ENCODE data around the gene ZNF684.
"Not testable (repeated sequence)": the region's sequence is repeated elsewhere in the genome, so short reads cannot be mapped to it uniquely, and the experiment has no call there.

Gene ZNF684

GRCh38 chr1:40531381-40532061 is at the start of gene ZNF684:
ZNF684 (plus strand) TSS chr1:40531637; CDS start chr1:40533167, 1,530 bp downstream.
- DNase-seq (ENCODE audit: low read depth in 1 of 2, low spot score in 1 of 2), result peak; percentile 69 to 75

GRCh38 chr1:40495315-40495903 is 36.0 kb upstream of the ZNF684 start:
- DNase-seq (ENCODE audit: low read depth in 1 of 2, low spot score in 1 of 2), result no peak

DNA sequence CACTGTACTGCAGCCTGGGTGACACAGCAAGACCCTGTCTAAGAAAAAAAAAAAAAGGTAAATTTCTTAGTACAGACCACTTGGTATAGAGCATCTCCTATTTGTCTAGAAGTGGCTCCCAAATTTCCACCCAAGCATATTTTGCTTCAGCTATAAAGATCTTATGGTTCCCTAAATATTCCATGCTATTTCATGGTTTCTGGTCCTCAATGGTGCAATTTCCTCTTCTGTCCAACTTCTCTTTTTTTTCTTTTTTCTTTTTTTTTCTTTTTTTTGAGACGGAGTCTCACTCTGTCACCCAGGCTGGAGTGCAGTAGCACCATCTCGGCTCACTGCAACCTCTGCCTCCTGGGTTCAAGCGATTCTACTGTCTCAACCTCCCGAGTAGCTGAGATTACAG is 28.8 kb upstream of the ZNF684 start:
- not testable (repeated sequence) for DNase-seq (ENCODE audit: low read depth in 1 of 2, low spot score in 1 of 2)

- no peak for DNase-seq (ENCODE audit: low read depth in 1 of 2, low spot score in 1 of 2)
Measured at GRCh38 chr1:40507973-40508372, 23.5 kb upstream of the ZNF684 start.

DNA sequence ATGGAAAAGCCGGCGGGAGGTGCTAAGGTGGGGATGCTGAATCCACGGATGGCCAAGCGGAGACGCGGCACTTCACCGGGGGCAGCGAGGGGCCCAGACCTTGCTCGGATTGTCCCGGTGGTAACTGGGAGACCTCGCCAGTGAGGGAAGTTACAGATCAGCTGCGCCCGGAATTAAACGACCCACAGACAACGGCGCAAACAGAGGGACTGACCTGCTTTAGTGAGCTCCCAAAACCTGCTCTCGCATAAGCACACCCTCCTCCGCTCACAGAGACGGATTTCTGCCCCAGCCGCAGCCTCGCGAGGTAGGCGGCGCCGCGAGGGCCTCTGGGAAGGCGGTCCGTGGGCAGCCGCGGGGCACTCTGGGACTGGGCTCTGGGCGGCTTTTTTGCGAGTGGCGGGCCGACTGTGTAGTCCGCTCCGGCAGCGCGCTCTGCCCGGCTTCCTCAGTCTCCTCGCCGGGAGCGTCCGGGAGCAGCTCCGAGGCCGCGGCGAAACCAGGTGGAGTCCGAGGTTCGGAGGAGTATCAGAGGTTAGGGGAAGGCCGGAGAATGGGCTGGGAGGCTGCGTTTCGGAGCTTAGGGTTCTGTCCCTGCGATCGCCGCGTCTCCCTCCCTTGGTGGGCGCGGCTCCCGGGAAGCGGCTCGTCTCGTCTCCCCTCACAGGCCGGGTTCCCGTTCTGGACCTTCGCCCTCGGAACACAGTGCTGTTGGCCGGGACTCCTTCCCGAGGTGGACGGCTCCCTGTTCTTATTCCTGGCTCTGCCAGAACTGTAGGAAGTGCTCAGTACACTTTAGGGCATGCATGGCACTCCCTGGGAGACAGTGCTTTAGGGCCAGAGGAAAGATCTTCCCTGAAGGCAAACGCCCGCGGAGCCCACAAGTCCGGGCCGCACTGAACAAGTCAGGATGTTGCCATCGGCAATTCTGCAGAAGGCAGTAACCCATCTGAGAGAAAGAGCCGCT is 22.8 kb upstream of the ZNF684 start, which contains the start of gene EXO5:
Gene EXO5, plus strand, starts transcription at position 393 of the 967 bp plus-strand sequence. CDS start 5,778 bp downstream, outside the sequence.
- DNase-seq (ENCODE audit: low read depth in 1 of 2, low spot score in 1 of 2), result peak; percentile 62 to 73

GRCh38 chr1:40519517-40519916 is 11.9 kb upstream of the ZNF684 start:
- DNase-seq (ENCODE audit: low read depth in 1 of 2, low spot score in 1 of 2), result no peak

- DNase-seq (ENCODE audit: low read depth in 1 of 2, low spot score in 1 of 2), result no peak
Measured at GRCh38 chr1:40530735-40531380, 579 bp upstream of the ZNF684 start.

GRCh38 chr1:40532062-40532389 is 589 bp downstream of the ZNF684 start:
- DNase-seq (ENCODE audit: low read depth in 1 of 2, low spot score in 1 of 2), result no peak

GRCh38 chr1:40532844-40533424 is 1.5 kb downstream of the ZNF684 start:
- DNase-seq (ENCODE audit: low read depth in 1 of 2, low spot score in 1 of 2), result no peak

- DNase-seq (ENCODE audit: low read depth in 1 of 2, low spot score in 1 of 2), result no peak
Measured at GRCh38 chr1:40534589-40534988, 3.2 kb downstream of the ZNF684 start.

- DNase-seq (ENCODE audit: low read depth in 1 of 2, low spot score in 1 of 2), result no peak
Measured at GRCh38 chr1:40535732-40536131, 4.3 kb downstream of the ZNF684 start.

DNA sequence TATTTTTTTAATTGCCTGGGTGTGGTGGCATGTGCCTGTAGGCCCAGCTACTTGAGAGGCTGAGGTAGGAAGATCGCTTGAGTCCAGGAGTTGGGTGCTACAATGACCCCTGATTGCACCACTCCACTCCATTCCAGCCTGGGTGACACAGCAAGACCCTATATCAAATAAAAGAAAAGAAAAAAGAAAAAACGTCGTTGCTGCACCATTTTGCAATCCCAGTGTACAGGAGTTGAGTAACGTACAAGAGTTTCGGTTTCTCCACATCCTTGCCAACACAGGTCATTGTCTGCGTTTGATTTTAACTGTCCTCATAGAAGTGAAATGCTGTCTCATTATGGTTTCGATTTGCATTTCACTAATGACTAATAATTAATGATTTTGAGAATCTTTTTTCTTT is 7.9 kb downstream of the ZNF684 start:
- no peak for DNase-seq (ENCODE audit: low read depth in 1 of 2, low spot score in 1 of 2)

DNA sequence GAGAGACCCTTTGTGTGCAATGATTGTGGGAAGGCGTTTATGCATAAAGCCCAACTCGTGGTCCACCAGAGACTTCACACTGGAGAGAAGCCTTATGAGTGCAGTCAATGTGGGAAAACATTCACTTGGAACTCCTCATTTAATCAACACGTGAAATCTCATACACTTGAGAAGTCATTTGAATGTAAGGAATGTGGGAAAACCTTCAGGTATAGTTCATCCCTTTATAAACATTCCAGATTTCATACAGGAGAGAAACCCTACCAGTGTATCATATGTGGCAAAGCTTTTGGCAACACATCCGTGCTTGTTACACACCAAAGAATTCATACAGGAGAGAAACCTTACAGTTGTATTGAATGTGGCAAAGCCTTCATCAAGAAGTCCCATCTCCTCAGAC is 15.5 kb downstream of the ZNF684 start:
- DNase-seq (ENCODE audit: low read depth in 1 of 2, low spot score in 1 of 2), result no peak

DNA sequence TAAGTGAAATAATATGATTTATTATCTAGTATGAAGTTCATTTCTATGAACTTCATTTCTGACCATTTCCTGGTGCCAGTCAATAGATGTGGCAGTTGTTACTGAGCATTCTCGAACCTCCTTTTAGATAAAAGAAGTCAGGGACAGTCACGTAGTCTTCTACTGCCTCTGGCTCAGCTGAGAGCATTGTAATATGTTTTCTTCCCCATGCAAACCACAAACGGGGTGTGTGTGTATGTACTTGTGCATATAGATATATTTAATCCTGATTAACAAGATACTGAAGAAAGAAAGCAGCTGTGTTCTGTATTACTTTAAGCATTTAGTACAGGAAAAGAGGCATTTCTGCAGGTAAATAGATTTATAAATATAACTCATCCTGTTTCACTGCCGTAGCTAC is 21.6 kb downstream of the ZNF684 start:
- DNase-seq (ENCODE audit: low read depth in 1 of 2, low spot score in 1 of 2), result no peak

DNA sequence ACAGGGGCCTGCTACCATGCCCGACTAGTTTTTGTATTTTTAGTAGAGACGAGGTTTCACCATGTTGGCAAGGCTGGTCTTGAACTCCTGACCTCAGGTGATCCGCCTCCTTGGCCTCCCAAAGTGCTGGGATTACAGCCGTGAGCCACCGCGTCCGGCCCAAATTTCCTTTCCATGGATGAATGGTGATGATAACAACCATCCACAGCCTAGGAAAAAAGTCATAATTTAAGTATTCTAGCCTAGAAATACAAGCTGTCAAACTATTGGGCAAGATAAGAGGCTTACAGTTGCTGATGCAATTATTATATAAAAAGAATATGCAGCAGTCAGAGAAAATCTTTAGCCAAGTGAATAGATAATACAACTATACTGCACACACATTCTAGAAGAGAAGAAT is 23.4 kb downstream of the ZNF684 start:
- DNase-seq (ENCODE audit: low read depth in 1 of 2, low spot score in 1 of 2), result not testable (repeated sequence)

DNA sequence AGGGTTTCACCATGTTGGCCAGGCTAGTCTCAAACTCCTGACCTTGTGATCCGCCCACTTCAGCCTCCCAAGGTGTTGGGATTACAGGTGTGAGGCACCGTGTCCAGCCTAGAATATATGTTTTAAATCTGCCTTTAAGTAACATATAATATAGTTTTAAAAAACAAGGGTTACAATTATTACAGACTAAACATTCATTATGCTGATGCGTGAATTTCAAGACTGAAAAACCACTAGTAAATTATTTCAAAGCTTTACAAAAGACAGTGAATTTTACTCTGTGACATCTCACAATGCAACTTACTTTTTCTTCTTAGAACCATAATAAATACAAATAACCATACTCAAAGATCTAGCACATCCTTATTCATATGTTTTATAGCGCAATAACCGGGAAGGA is 24.7 kb downstream of the ZNF684 start:
- DNase-seq (ENCODE audit: low read depth in 1 of 2, low spot score in 1 of 2), result no peak

- DNase-seq (ENCODE audit: low read depth in 1 of 2, low spot score in 1 of 2), result not testable (repeated sequence)
Measured at GRCh38 chr1:40558241-40558640, 26.8 kb downstream of the ZNF684 start.

- DNase-seq (ENCODE audit: low read depth in 1 of 2, low spot score in 1 of 2), result no peak
Measured at GRCh38 chr1:40562185-40562584, 30.7 kb downstream of the ZNF684 start.

- DNase-seq (ENCODE audit: low read depth in 1 of 2, low spot score in 1 of 2), result no peak
Measured at GRCh38 chr1:40563266-40563665, 31.8 kb downstream of the ZNF684 start.

- DNase-seq (ENCODE audit: low read depth in 1 of 2, low spot score in 1 of 2), result no peak
Measured at GRCh38 chr1:40564506-40564905, 33.1 kb downstream of the ZNF684 start.

GRCh38 chr1:40564913-40565312 is 33.5 kb downstream of the ZNF684 start:
- no peak for DNase-seq (ENCODE audit: low read depth in 1 of 2, low spot score in 1 of 2)

Data from activated T-helper 1 cell treated with anti-CD3 and anti-CD28 coated beads, Interleukin-2, amount 50 U/mL, for 16 hours (primary cell).